H1 (cell line): ENCODE results near the gene DGCR6L. TPM values are rescaled to one million over a fixed set of nuclear protein-coding genes. Genes with fewer than 3 reads are reported as not detected.
"Not testable (repeated sequence)": the region's sequence is repeated elsewhere in the genome, so short reads cannot be mapped to it uniquely, and the experiment has no call there.

Experiments used
- CTCF ChIA-PET: fragments of 300-600 bp; sonication (Branson Sonifier 250); formaldehyde crosslinking; loops from one replicate; lab custom pipeline; 2021; ENCODE audit not compliant: partially characterized antibody; lab: Charles Lee
- POLR2A ChIA-PET: fragments of 300-600 bp; sonication (Branson Sonifier 250); formaldehyde crosslinking; loops from one replicate; lab custom pipeline; 2021; ENCODE audit warnings: inconsistent platforms; ENCODE audit not compliant: partially characterized antibody; lab: Charles Lee
- DNase-seq, 2 experiments: peaks; one replicate each; pipeline versions ENCODE4 v3.0.0 to v3.0.0-alpha.2; 2010 to 2022; ENCODE audit warnings: low spot score in 2 of 2, low read depth in 1 of 2, mixed read lengths in 1 of 2
- FAIRE-seq: peaks from 2 replicates; lab custom pipeline; 2011; peaks lifted over from hg19 to GRCh38; lab: Jason Lieb, UNC
- H2AFZ ChIP-seq: 2 replicates; pipeline ENCODE4 v1.8.1; 2012; ENCODE audit warnings: low read length, inconsistent platforms
- H2AK5ac ChIP-seq: 2 replicates; pipeline ENCODE4 v1.6.1; 2013; ENCODE audit warnings: low read depth, low read length
- H2BK120ac ChIP-seq: replicated peaks from 2 replicates; pipeline ENCODE3; 2013; ENCODE audit warnings: low read depth, low read length, inconsistent platforms
- H2BK12ac ChIP-seq: 2 replicates; pipeline ENCODE4 v1.6.1; 2013; ENCODE audit warnings: low read depth, low read length
- H2BK15ac ChIP-seq: 2 replicates; pipeline ENCODE4 v1.6.1; 2013; ENCODE audit warnings: low read length
- H2BK20ac ChIP-seq: 2 replicates; pipeline ENCODE4 v1.6.1; 2013; ENCODE audit warnings: low read length
- H2BK5ac ChIP-seq: 2 replicates; pipeline ENCODE4 v1.6.1; 2013; ENCODE audit warnings: low read depth, low read length
- H3K14ac ChIP-seq: 2 replicates; pipeline ENCODE4 v1.6.1; 2013; ENCODE audit warnings: inconsistent platforms; ENCODE audit not compliant: insufficient read length
- H3K18ac ChIP-seq: 2 replicates; pipeline ENCODE4 v1.6.1; 2013; ENCODE audit warnings: low read length; ENCODE audit errors: extremely low read depth
- H3K23ac ChIP-seq: 2 replicates; pipeline ENCODE4 v1.6.1; 2013; ENCODE audit warnings: inconsistent platforms; ENCODE audit not compliant: insufficient read length
- H3K23me2 ChIP-seq: 2 replicates; pipeline ENCODE4 v1.6.1; 2013; ENCODE audit warnings: low read depth, low read length
- H3K27ac ChIP-seq: 2 replicates; pipeline ENCODE4 v1.6.1; 2011; ENCODE audit warnings: low read depth, low read length, inconsistent platforms
- H3K27me3 ChIP-seq, 4 experiments: replicated peaks in 1 of 4; 1 replicate in 1 of 4; 2 replicates in 3 of 4; pipeline versions ENCODE4 v1.6.1 to v1.8.1; 2011 to 2013; ENCODE audit warnings: low read length in 3 of 4, mild to moderate bottlenecking in 3 of 4, inconsistent platforms in 2 of 4, mixed read lengths in 2 of 4, moderate library complexity in 1 of 4; ENCODE audit not compliant: control insufficient read depth in 3 of 4, insufficient read depth in 3 of 4; ENCODE audit errors: extremely low read depth in 1 of 4
- H3K36me3 ChIP-seq, 4 experiments: 2 replicates each; pipeline versions ENCODE4 v1.6.1 to v1.8.1; 2011 to 2013; ENCODE audit warnings: mild to moderate bottlenecking in 4 of 4, low read length in 3 of 4, moderate library complexity in 2 of 4, control low read depth in 1 of 4, inconsistent platforms in 1 of 4; ENCODE audit not compliant: insufficient read depth in 4 of 4, control insufficient read depth in 2 of 4
- H3K4ac ChIP-seq: replicated peaks from 2 replicates; pipeline ENCODE3; 2013; ENCODE audit warnings: low read length, low read depth, mixed read lengths, inconsistent platforms; ENCODE audit not compliant: insufficient read length
- H3K4me1 ChIP-seq, 4 experiments: replicated peaks in 1 of 4; 1 replicate in 1 of 4; 2 replicates in 3 of 4; pipeline versions ENCODE4 v1.6.1 to v1.8.1; 2011 to 2013; ENCODE audit warnings: low read length in 3 of 4, inconsistent platforms in 2 of 4, mixed read lengths in 1 of 4; ENCODE audit not compliant: insufficient read depth in 4 of 4, control insufficient read depth in 3 of 4
- H3K4me2 ChIP-seq, 2 experiments: 2 replicates each; pipeline versions ENCODE4 v1.6.1 to v1.8.1; 2011 to 2013; ENCODE audit warnings: low read depth in 2 of 2, low read length in 2 of 2, control low read depth in 1 of 2, inconsistent platforms in 1 of 2, mild to moderate bottlenecking in 1 of 2; ENCODE audit not compliant: insufficient read depth in 1 of 2
- H3K4me3 ChIP-seq, 4 experiments: fragments of 200-600, 300-600 bp in 1 of 4; sonication (generic), shearing (Covaris generic), sonication (Bioruptor Twin) in 1 of 4; 2 replicates each; pipeline versions ENCODE4 v1.5.1 to v1.8.1; 2011 to 2016; ENCODE audit warnings: low read length in 4 of 4, low read depth in 3 of 4, control low read depth in 2 of 4, inconsistent platforms in 2 of 4, mild to moderate bottlenecking in 2 of 4, mixed read lengths in 1 of 4, moderate library complexity in 1 of 4; ENCODE audit not compliant: insufficient read depth in 2 of 4; ENCODE audit errors: extremely low read depth in 1 of 4
- H3K56ac ChIP-seq: replicated peaks from 2 replicates; pipeline ENCODE3; 2013; ENCODE audit warnings: low read depth, mild to moderate bottlenecking, mixed read lengths, low read length, inconsistent platforms; ENCODE audit not compliant: insufficient read length
- H3K79me1 ChIP-seq: 2 replicates; pipeline ENCODE4 v1.6.1; 2013; ENCODE audit warnings: low read depth, low read length, control low read depth
- H3K79me2 ChIP-seq, 2 experiments: 2 replicates each; pipeline versions ENCODE4 v1.6.1 to v1.8.1; 2012 to 2013; ENCODE audit warnings: low read length in 2 of 2, mild to moderate bottlenecking in 2 of 2, inconsistent platforms in 1 of 2; ENCODE audit not compliant: insufficient read depth in 2 of 2, control insufficient read depth in 1 of 2
- H3K9ac ChIP-seq, 4 experiments: replicated peaks in 1 of 4; 1 replicate in 1 of 4; 2 replicates in 3 of 4; pipeline versions ENCODE4 v1.6.1 to v1.8.1; 2011 to 2013; ENCODE audit warnings: low read depth in 3 of 4, low read length in 3 of 4, control low read depth in 2 of 4, mild to moderate bottlenecking in 2 of 4, moderate library complexity in 2 of 4, inconsistent platforms in 1 of 4; ENCODE audit errors: extremely low read depth in 1 of 4
- H3K9me3 ChIP-seq, 2 experiments: 2 replicates each; pipeline versions ENCODE4 v1.6.1 to v1.8.1; 2012 to 2013; ENCODE audit warnings: mild to moderate bottlenecking in 2 of 2, moderate library complexity in 2 of 2, control low read depth in 1 of 2, inconsistent platforms in 1 of 2, low read depth in 1 of 2, low read length in 1 of 2, mixed read lengths in 1 of 2; ENCODE audit not compliant: insufficient read depth in 2 of 2
- H4K20me1 ChIP-seq, 2 experiments: replicated peaks in 1 of 2; 2 replicates each; pipeline versions ENCODE3 to v1.8.1; 2011 to 2013; ENCODE audit warnings: inconsistent platforms in 2 of 2, low read length in 2 of 2, mild to moderate bottlenecking in 1 of 2; ENCODE audit not compliant: insufficient read depth in 2 of 2, control insufficient read depth in 1 of 2
- H4K5ac ChIP-seq: 2 replicates; pipeline ENCODE4 v1.6.1; 2013; ENCODE audit warnings: low read length, low read depth, mixed read lengths, inconsistent platforms; ENCODE audit not compliant: insufficient read length
- H4K8ac ChIP-seq: 2 replicates; pipeline ENCODE4 v1.8.0; 2013; ENCODE audit warnings: mild to moderate bottlenecking, moderate library complexity, low read length, inconsistent platforms; ENCODE audit not compliant: insufficient read depth; ENCODE audit errors: extremely low read depth
- H4K91ac ChIP-seq: replicated peaks from 2 replicates; pipeline ENCODE3; 2013; ENCODE audit warnings: low read length, mixed read lengths, inconsistent platforms; ENCODE audit not compliant: insufficient read length
- WGBS, 2 experiments: shearing (Covaris generic) in 1 of 2; methylation state at CpG; one replicate each; pipeline versions ENCODE4 v1.1.6 to v1.1.7; 2013 to 2015; ENCODE audit warnings: low lambda C conversion rate in 2 of 2, mixed read lengths in 2 of 2, inconsistent platforms in 1 of 2, low coverage in 1 of 2, missing lambda C conversion rate in 1 of 2; ENCODE audit not compliant: insufficient replicate concordance in 2 of 2, insufficient coverage in 1 of 2, insufficient read length in 1 of 2; ENCODE audit errors: extremely low coverage in 1 of 2, missing lambda C conversion rate in 1 of 2; 5-methylcytosine and 5-hydroxymethylcytosine counted together
- polyA plus RNA-seq, 7 experiments: library from polyadenylated mRNA; depleted of rRNA in 3 of 7; stranded (reverse) in 5 of 7; unstranded in 2 of 7; fragments of >200 nt in 5 of 7; fragments of 200-250 nt in 2 of 7; gene quantifications; 1 replicate in 5 of 7; 2 replicates in 1 of 7; 4 replicates in 1 of 7; pipeline versions ENCODE4 v1.2.1 to v1.2.3, GENCODE V29; 2011 to 2013; ENCODE audit warnings: missing spikeins in 2 of 7, mixed read lengths in 2 of 7
- total RNA-seq: library from RNA; stranded (reverse); fragmentation: NEBNext Ultra II Directional; extraction: Animal tissue kit (Norgen Biotek cat#: 25700); gene quantifications from 2 replicates; pipeline ENCODE4 v1.2.1, GENCODE V29; 2021

Gene DGCR6L
- total and polyA plus RNA-seq, 2 of the 8 experiments (the other 6 are each of a cell fraction or from before 2014, with no cell fraction given): 43.6 to 72.6 TPM

- H2BK12ac ChIP-seq, H3K4me3 ChIP-seq, H2BK20ac ChIP-seq, CTCF ChIA-PET, H3K23me2 ChIP-seq, H3K79me2 ChIP-seq, H2BK5ac ChIP-seq, H3K4ac ChIP-seq, H3K27ac ChIP-seq, H3K4me1 ChIP-seq, H3K36me3 ChIP-seq, H4K8ac ChIP-seq, POLR2A ChIA-PET, H4K20me1 ChIP-seq, H2BK15ac ChIP-seq, H3K27me3 ChIP-seq, H3K4me2 ChIP-seq, H3K14ac ChIP-seq, H2BK120ac ChIP-seq, FAIRE-seq, H3K9me3 ChIP-seq, H2AK5ac ChIP-seq, H4K91ac ChIP-seq, H3K56ac ChIP-seq, H4K5ac ChIP-seq, H2AFZ ChIP-seq, H3K18ac ChIP-seq, H3K9ac ChIP-seq, H3K79me1 ChIP-seq, H3K23ac ChIP-seq: not testable (repeated sequence)
- DNase-seq: peak in 1 of 2 experiments; percentile 37
- 91% methylated on average over 7 of the region's 10 CpGs; no CpG with 5 or more reads in 1 of the 2 experiments for WGBS, 2 experiments
Measured at GRCh38 chr22:20362403-20362802, 42.5 kb upstream of the DGCR6L start.

DNA sequence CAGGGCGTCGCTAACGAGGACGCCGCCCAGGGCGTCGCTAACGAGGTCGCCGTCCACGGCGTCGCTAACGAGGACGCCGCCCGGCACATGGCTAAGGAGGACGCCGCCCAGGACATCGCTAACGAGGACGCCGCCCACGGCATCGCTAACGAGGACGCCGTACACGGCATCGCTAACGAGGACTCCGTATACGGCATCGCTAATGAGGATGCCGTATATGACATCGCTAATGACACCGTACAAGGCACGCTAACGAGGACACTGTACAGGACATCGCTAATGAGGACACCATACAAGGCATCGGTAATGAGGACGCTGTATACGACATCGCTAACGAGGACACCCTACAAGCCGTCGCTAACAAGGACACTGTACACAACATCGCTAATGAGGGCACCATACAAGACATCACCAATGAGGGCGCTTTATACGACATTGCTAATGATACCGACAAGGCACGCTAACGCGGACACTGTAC is 41.9 kb upstream of the DGCR6L start:
- H3K4ac ChIP-seq, POLR2A ChIA-PET, FAIRE-seq: not testable (repeated sequence)

More for the DNA sequence above, 41.9 kb upstream of the DGCR6L start:
- H2BK5ac ChIP-seq, H3K4me1 ChIP-seq, H4K91ac ChIP-seq, H2BK120ac ChIP-seq, H4K8ac ChIP-seq, H3K27me3 ChIP-seq, H3K79me1 ChIP-seq, H3K23ac ChIP-seq, H2BK15ac ChIP-seq, H3K79me2 ChIP-seq, H2AFZ ChIP-seq, H3K18ac ChIP-seq, H4K20me1 ChIP-seq, H3K9me3 ChIP-seq, H3K27ac ChIP-seq, H2AK5ac ChIP-seq, H2BK20ac ChIP-seq, H3K4me3 ChIP-seq, H3K4me2 ChIP-seq, H3K36me3 ChIP-seq, CTCF ChIA-PET, H4K5ac ChIP-seq, H2BK12ac ChIP-seq, H3K23me2 ChIP-seq, H3K56ac ChIP-seq, H3K14ac ChIP-seq, H3K9ac ChIP-seq: not testable (repeated sequence)
- peak in 1 of 2 experiments; percentile 32 for DNase-seq
- WGBS, 2 experiments: 96% methylated on average over 40 of the region's 54 CpGs; no CpG with 5 or more reads in 1 of the 2 experiments
